ENCODE measurements around the gene C3orf80. TPM values are rescaled to one million over a fixed set of nuclear protein-coding genes. Genes with fewer than 3 reads are reported as not detected.
"Not testable (repeated sequence)": the region's sequence is repeated elsewhere in the genome, so short reads cannot be mapped to it uniquely, and the experiment has no call there.

C3orf80 gene
- total and polyA plus RNA-seq, 5 donors from 2014 or later = 0.15 TPM; not detected in 4

DNA sequence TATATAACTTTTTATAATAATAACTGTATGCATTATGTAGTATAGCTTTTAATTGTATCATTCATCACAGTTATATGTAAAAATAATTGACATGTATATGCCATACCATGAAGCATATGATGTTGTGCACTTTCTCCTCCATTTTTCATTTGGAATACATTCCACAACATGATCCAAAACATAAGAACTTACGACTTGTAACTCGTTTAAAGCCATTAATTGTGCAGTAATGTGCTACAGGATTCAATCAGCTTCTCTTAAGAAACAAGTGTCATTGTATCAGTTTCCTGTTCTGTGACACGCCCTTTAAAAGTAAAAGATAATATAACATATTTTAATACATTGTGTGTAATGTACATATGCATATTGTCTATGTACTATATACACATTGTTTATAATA is 2.2 kb downstream of the C3orf80 start:
- ATAC-seq (ENCODE audit: low read depth in 2 of 2) = no peak
- peaks cover 41% of the 10 kb centered on the region for H3K27me3 ChIP-seq (ENCODE audit: control insufficient read depth, insufficient read depth, low read length)

DNA sequence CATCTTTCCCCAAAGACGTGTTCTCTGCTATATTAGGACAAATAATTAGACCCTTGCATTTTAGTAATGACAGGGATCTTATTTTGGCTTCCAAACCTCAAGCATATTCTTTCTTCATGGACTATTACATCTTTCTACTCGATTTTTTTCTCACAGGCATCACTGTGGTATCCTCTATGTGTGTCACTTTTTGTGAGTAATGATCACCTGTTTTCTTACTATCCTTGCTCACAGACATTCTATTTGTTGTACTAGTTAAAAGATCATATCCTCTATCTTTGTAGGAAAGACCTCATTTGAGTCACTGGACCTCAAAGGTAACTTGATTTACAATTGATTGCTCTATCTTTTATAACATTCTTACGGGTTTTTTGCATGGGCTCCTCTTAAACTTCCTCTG is 6.8 kb downstream of the C3orf80 start:
- peaks cover 0 to 3% (median 0%) of the 10 kb centered on the region in 4 donors for H3K4me1 Mint-ChIP-seq
- no peak overlapping the region for H3K4me3 Mint-ChIP-seq
- H3K36me3 Mint-ChIP-seq = no peaks in the 10 kb centered on the region
- H3K9me3 Mint-ChIP-seq = no peaks in the 10 kb centered on the region
- no peak for DNase-seq
- H3K36me3 ChIP-seq (ENCODE audit: control insufficient read depth, insufficient read depth, low read length) = no peaks in the 10 kb centered on the region
- H3K27me3 Mint-ChIP-seq = peaks cover 45% of the 10 kb centered on the region
- no peak overlapping the region for H3K27ac ChIP-seq (ENCODE audit: insufficient read depth, low read length, poor library complexity, severe bottlenecking)
- no peaks in the 10 kb centered on the region for H3K9me3 ChIP-seq (ENCODE audit: control insufficient read depth in 2 of 2, low read length in 2 of 2)
- no peaks in the 10 kb centered on the region for H3K4me1 ChIP-seq (ENCODE audit: control insufficient read depth, insufficient read depth, low read length, poor library complexity, severe bottlenecking)
- H3K4me3 ChIP-seq (ENCODE audit: low read depth, low read length) = no peak overlapping the region
- no peak for ATAC-seq (ENCODE audit: low read depth in 2 of 2)
- no peak overlapping the region for H3K27ac Mint-ChIP-seq
- peaks cover 27% of the 10 kb centered on the region for H3K27me3 ChIP-seq (ENCODE audit: control insufficient read depth, insufficient read depth, low read length)

More for the DNA sequence above, 2.2 kb downstream of the C3orf80 start:
- Histone ChIP-seq H3K4me3 (ENCODE audit: low read depth, low read length) (no peak overlapping the region), H3K36me3 (ENCODE audit: control insufficient read depth, insufficient read depth, low read length) (no peaks in the 10 kb centered on the region), H3K4me1 (ENCODE audit: control insufficient read depth, insufficient read depth, low read length, poor library complexity, severe bottlenecking) (peaks cover 26% of the 10 kb centered on the region), H3K9me3 (ENCODE audit: control insufficient read depth in 2 of 2, low read length in 2 of 2) (no peaks in the 10 kb centered on the region), H3K27ac (ENCODE audit: insufficient read depth, low read length, poor library complexity, severe bottlenecking) (no peak overlapping the region)
- H3K27me3 Mint-ChIP-seq = peaks cover 73% of the 10 kb centered on the region
- peaks cover 0 to 2% (median 0%) of the 10 kb centered on the region in 7 donors for H3K9me3 Mint-ChIP-seq
- H3K4me1 Mint-ChIP-seq = peaks cover 6 to 28% (median 17%) of the 10 kb centered on the region in 4 donors
- no peak overlapping the region for H3K4me3 Mint-ChIP-seq
- DNase-seq = no peak
- H3K36me3 Mint-ChIP-seq = no peaks in the 10 kb centered on the region
- H3K27ac Mint-ChIP-seq = no peak overlapping the region

GRCh38 chr3:160240719-160241118 is 15.5 kb downstream of the C3orf80 start:
- H3K27ac Mint-ChIP-seq; H3K27me3 ChIP-seq (ENCODE audit: control insufficient read depth, insufficient read depth, low read length); H3K4me1 Mint-ChIP-seq; ATAC-seq (ENCODE audit: low read depth in 2 of 2); H3K4me3 ChIP-seq (ENCODE audit: low read depth, low read length); H3K9me3 ChIP-seq (ENCODE audit: control insufficient read depth in 2 of 2, low read length in 2 of 2); H3K36me3 ChIP-seq (ENCODE audit: control insufficient read depth, insufficient read depth, low read length); H3K4me3 Mint-ChIP-seq; DNase-seq; H3K36me3 Mint-ChIP-seq; H3K4me1 ChIP-seq (ENCODE audit: control insufficient read depth, insufficient read depth, low read length, poor library complexity, severe bottlenecking); H3K9me3 Mint-ChIP-seq; H3K27ac ChIP-seq (ENCODE audit: insufficient read depth, low read length, poor library complexity, severe bottlenecking): not testable (repeated sequence)
- peaks cover 55% of the 10 kb centered on the region for H3K27me3 Mint-ChIP-seq

GRCh38 chr3:160245261-160245800 is 20.1 kb downstream of the C3orf80 start:
- Mint-ChIP-seq H3K4me3 (no peak overlapping the region), H3K36me3 (no peaks in the 10 kb centered on the region), H3K4me1 (no peaks in the 10 kb centered on the region), H3K9me3 (peaks cover 0 to 4% (median 0%) of the 10 kb centered on the region in 7 donors), H3K27ac (no peak overlapping the region), H3K27me3 (peaks cover 41% of the 10 kb centered on the region)
- Histone ChIP-seq H3K9me3 (ENCODE audit: control insufficient read depth in 2 of 2, low read length in 2 of 2) (no peaks in the 10 kb centered on the region), H3K4me3 (ENCODE audit: low read depth, low read length) (no peak overlapping the region), H3K27me3 (ENCODE audit: control insufficient read depth, insufficient read depth, low read length) (peaks cover 5% of the 10 kb centered on the region), H3K36me3 (ENCODE audit: control insufficient read depth, insufficient read depth, low read length) (no peaks in the 10 kb centered on the region), H3K4me1 (ENCODE audit: control insufficient read depth, insufficient read depth, low read length, poor library complexity, severe bottlenecking) (no peaks in the 10 kb centered on the region), H3K27ac (ENCODE audit: insufficient read depth, low read length, poor library complexity, severe bottlenecking) (no peak overlapping the region)
- DNase-seq (no peak), ATAC-seq (ENCODE audit: low read depth in 2 of 2) (no peak)

DNA sequence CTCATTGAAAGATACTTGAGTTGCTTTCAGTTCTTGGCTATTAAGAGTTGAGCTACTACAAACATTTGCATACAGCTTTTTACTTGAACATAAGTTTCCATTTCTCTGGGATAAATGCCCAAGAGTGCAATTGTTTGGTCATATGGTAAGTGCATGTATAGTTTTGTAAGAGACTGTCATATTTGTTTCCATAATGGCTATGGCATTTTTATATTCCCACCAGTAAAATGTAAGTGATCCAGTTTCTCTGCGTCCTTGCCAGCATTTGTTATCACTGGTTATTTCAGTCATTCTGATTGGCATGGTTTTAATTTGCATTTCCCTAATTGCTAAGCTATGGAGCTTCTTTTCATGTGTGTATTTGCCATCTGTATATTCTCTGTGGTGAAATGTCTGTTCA is 22.5 kb downstream of the C3orf80 start:
- no peak overlapping the region for H3K27ac Mint-ChIP-seq
- no peak for DNase-seq

GRCh38 chr3:160253298-160253697 is 28.1 kb downstream of the C3orf80 start:
- Histone ChIP-seq H3K36me3 (ENCODE audit: control insufficient read depth, insufficient read depth, low read length) (peaks cover 3% of the 10 kb centered on the region), H3K27ac (ENCODE audit: insufficient read depth, low read length, poor library complexity, severe bottlenecking) (no peak overlapping the region), H3K9me3 (ENCODE audit: control insufficient read depth in 2 of 2, low read length in 2 of 2) (no peaks in the 10 kb centered on the region), H3K4me1 (ENCODE audit: control insufficient read depth, insufficient read depth, low read length, poor library complexity, severe bottlenecking) (no peaks in the 10 kb centered on the region), H3K4me3 (ENCODE audit: low read depth, low read length) (no peak overlapping the region), H3K27me3 (ENCODE audit: control insufficient read depth, insufficient read depth, low read length) (peaks cover 7% of the 10 kb centered on the region)
- DNase-seq (no peak), ATAC-seq (ENCODE audit: low read depth in 2 of 2) (no peak)
- no peak overlapping the region for H3K27ac Mint-ChIP-seq
- no peak overlapping the region for H3K4me3 Mint-ChIP-seq
- peaks cover 12% of the 10 kb centered on the region for H3K36me3 Mint-ChIP-seq
- H3K4me1 Mint-ChIP-seq = no peaks in the 10 kb centered on the region
- H3K27me3 Mint-ChIP-seq = peaks cover 2% of the 10 kb centered on the region
- no peaks in the 10 kb centered on the region for H3K9me3 Mint-ChIP-seq

More for the DNA sequence above, 22.5 kb downstream of the C3orf80 start:
- H3K27me3 Mint-ChIP-seq = peaks cover 17% of the 10 kb centered on the region
- ATAC-seq (ENCODE audit: low read depth in 2 of 2) = no peak
- no peaks in the 10 kb centered on the region for H3K4me1 ChIP-seq (ENCODE audit: control insufficient read depth, insufficient read depth, low read length, poor library complexity, severe bottlenecking)
- no peak overlapping the region for H3K4me3 ChIP-seq (ENCODE audit: low read depth, low read length)
- H3K9me3 Mint-ChIP-seq = peaks cover 0 to 4% (median 0%) of the 10 kb centered on the region in 7 donors
- H3K27ac ChIP-seq (ENCODE audit: insufficient read depth, low read length, poor library complexity, severe bottlenecking) = no peak overlapping the region
- H3K27me3 ChIP-seq (ENCODE audit: control insufficient read depth, insufficient read depth, low read length) = peaks cover 8% of the 10 kb centered on the region
- no peak overlapping the region for H3K4me3 Mint-ChIP-seq
- no peaks in the 10 kb centered on the region for H3K36me3 Mint-ChIP-seq
- no peaks in the 10 kb centered on the region for H3K9me3 ChIP-seq (ENCODE audit: control insufficient read depth in 2 of 2, low read length in 2 of 2)
- H3K4me1 Mint-ChIP-seq = no peaks in the 10 kb centered on the region
- no peaks in the 10 kb centered on the region for H3K36me3 ChIP-seq (ENCODE audit: control insufficient read depth, insufficient read depth, low read length)

DNA sequence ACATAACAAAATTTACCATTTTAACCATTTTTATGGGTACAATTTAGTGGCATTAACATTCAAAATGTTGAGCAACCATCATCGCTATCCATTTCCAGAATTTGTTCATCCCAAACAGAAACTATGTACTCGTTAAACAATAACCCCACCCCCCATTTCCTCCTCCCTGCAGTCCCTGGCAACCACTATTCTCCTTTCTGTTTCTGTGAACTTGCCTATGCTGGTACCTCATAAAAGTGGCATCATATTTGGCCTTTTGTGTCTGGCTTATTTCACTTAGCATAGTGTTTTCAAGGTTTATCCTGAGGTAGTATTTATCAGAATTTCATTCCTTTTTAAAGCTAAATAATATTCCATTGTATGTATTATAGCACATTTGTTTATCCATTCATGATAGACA is 32.4 kb downstream of the C3orf80 start:
- Mint-ChIP-seq H3K36me3 (peaks cover 23% of the 10 kb centered on the region), H3K27me3 (peaks cover 4% of the 10 kb centered on the region), H3K9me3 (no peaks in the 10 kb centered on the region), H3K4me3 (no peak overlapping the region), H3K4me1 (peaks cover 3 to 15% (median 6%) of the 10 kb centered on the region in 4 donors), H3K27ac (no peak overlapping the region)
- no peak for ATAC-seq (ENCODE audit: low read depth in 2 of 2)
- no peaks in the 10 kb centered on the region for H3K4me1 ChIP-seq (ENCODE audit: control insufficient read depth, insufficient read depth, low read length, poor library complexity, severe bottlenecking)
- H3K9me3 ChIP-seq (ENCODE audit: control insufficient read depth in 2 of 2, low read length in 2 of 2) = no peaks in the 10 kb centered on the region
- H3K27ac ChIP-seq (ENCODE audit: insufficient read depth, low read length, poor library complexity, severe bottlenecking) = no peak overlapping the region
- no peaks in the 10 kb centered on the region for H3K27me3 ChIP-seq (ENCODE audit: control insufficient read depth, insufficient read depth, low read length)
- no peak overlapping the region for H3K4me3 ChIP-seq (ENCODE audit: low read depth, low read length)
- H3K36me3 ChIP-seq (ENCODE audit: control insufficient read depth, insufficient read depth, low read length) = peaks cover 3% of the 10 kb centered on the region
- DNase-seq = no peak

GRCh38 chr3:160259589-160259988 is 34.4 kb downstream of the C3orf80 start:
- Mint-ChIP-seq H3K4me1 (peaks cover 3 to 21% (median 6%) of the 10 kb centered on the region in 4 donors), H3K27ac (no peak overlapping the region), H3K4me3 (no peak overlapping the region), H3K27me3 (peaks cover 4% of the 10 kb centered on the region), H3K36me3 (peaks cover 31% of the 10 kb centered on the region), H3K9me3 (no peaks in the 10 kb centered on the region)
- ATAC-seq (ENCODE audit: low read depth in 2 of 2) (no peak), DNase-seq (no peak)
- Histone ChIP-seq H3K9me3 (ENCODE audit: control insufficient read depth in 2 of 2, low read length in 2 of 2) (no peaks in the 10 kb centered on the region), H3K27ac (ENCODE audit: insufficient read depth, low read length, poor library complexity, severe bottlenecking) (no peak overlapping the region), H3K4me3 (ENCODE audit: low read depth, low read length) (no peak overlapping the region), H3K4me1 (ENCODE audit: control insufficient read depth, insufficient read depth, low read length, poor library complexity, severe bottlenecking) (no peaks in the 10 kb centered on the region), H3K36me3 (ENCODE audit: control insufficient read depth, insufficient read depth, low read length) (peaks cover 3% of the 10 kb centered on the region), H3K27me3 (ENCODE audit: control insufficient read depth, insufficient read depth, low read length) (no peaks in the 10 kb centered on the region)
